CD4-positive, CD25-positive, alpha-beta regulatory T cell (primary cell): ENCODE measurements around the gene PKN1. TPM values are rescaled to one million over a fixed set of nuclear protein-coding genes. Genes with fewer than 3 reads are reported as not detected.
A peak's percentile ranks its signal among the peaks of the same experiment; 100 is the strongest.

Experiments used
- ATAC-seq, 2 donors: fragments of 150-1000 bp; cut with Tn5 transposase; one replicate each; pipeline ENCODE4 v1.10.0; 2021; ENCODE audit warnings: low read depth in 2 of 2, moderate number of reproducible peaks in 2 of 2, moderate library complexity in 1 of 2
- DNase-seq, 3 donors: peaks; one replicate each; pipeline versions ENCODE4 v3.0.0 to v3.0.0-alpha.2; 2012 to 2022; ENCODE audit warnings: mixed read lengths in 1 of 3
- H3K27ac ChIP-seq: one replicate; pipeline ENCODE4 v1.7.0; 2013; ENCODE audit warnings: mild to moderate bottlenecking, low read length; ENCODE audit not compliant: insufficient read depth, poor library complexity, severe bottlenecking
- H3K27me3 ChIP-seq: one replicate; pipeline ENCODE4 v1.7.0; 2013; ENCODE audit warnings: low read length; ENCODE audit not compliant: control insufficient read depth, insufficient read depth
- H3K36me3 ChIP-seq: one replicate; pipeline ENCODE4 v1.7.0; 2013; ENCODE audit warnings: mild to moderate bottlenecking, low read length, moderate library complexity; ENCODE audit not compliant: control insufficient read depth, insufficient read depth
- H3K4me1 ChIP-seq: 2 replicates; pipeline ENCODE4 v1.7.0; 2013; ENCODE audit warnings: mild to moderate bottlenecking, low read length; ENCODE audit not compliant: insufficient read depth, control insufficient read depth, poor library complexity, severe bottlenecking
- H3K4me3 ChIP-seq: one replicate; pipeline ENCODE4 v1.7.0; 2013; ENCODE audit warnings: low read depth, mild to moderate bottlenecking, low read length, moderate library complexity
- H3K9me3 ChIP-seq, 2 experiments: 1 replicate in 1 of 2; 2 replicates in 1 of 2; pipeline ENCODE4 v1.7.0; 2013; ENCODE audit warnings: low read length in 2 of 2, mild to moderate bottlenecking in 1 of 2, moderate library complexity in 1 of 2; ENCODE audit not compliant: control insufficient read depth in 2 of 2
- H3K27ac Mint-ChIP-seq, 3 donors: one replicate each; pipeline ENCODE4 v1.8.0; 2020 to 2022; ENCODE audit warnings: mild to moderate bottlenecking in 3 of 3, mixed read lengths in 3 of 3, moderate library complexity in 2 of 3
- H3K27me3 Mint-ChIP-seq: one replicate; pipeline ENCODE4 v1.8.0; 2022; ENCODE audit warnings: mild to moderate bottlenecking, mixed read lengths
- H3K36me3 Mint-ChIP-seq: one replicate; pipeline ENCODE4 v1.8.0; 2020; ENCODE audit warnings: mixed read lengths
- H3K4me1 Mint-ChIP-seq, 4 donors: one replicate each; pipeline ENCODE4 v1.8.0; 2020 to 2022; ENCODE audit warnings: mixed read lengths in 4 of 4, mild to moderate bottlenecking in 1 of 4
- H3K4me3 Mint-ChIP-seq, 4 donors: one replicate each; pipeline ENCODE4 v1.8.0; 2020 to 2022; ENCODE audit warnings: mild to moderate bottlenecking in 4 of 4, mixed read lengths in 4 of 4, moderate library complexity in 3 of 4
- H3K9me3 Mint-ChIP-seq, 7 donors: one replicate each; pipeline ENCODE4 v1.8.0; 2020 to 2022; ENCODE audit warnings: mixed read lengths in 7 of 7, mild to moderate bottlenecking in 3 of 7, moderate library complexity in 2 of 7
- polyA plus RNA-seq, 4 donors: library from polyadenylated mRNA; unstranded; fragments of 300-500 nt; fragmentation: Illumina TruSeq; gene quantifications; one replicate each; pipeline ENCODE4 v1.2.3, GENCODE V29; 2021
- total RNA-seq: library from RNA; stranded (reverse); gene quantifications from one replicate; pipeline ENCODE4 v1.2.3, GENCODE V29; 2022

PKN1 gene
- total and polyA plus RNA-seq, 5 donors from 2014 or later: 43.2 to 151 (median 57.7) TPM

DNA sequence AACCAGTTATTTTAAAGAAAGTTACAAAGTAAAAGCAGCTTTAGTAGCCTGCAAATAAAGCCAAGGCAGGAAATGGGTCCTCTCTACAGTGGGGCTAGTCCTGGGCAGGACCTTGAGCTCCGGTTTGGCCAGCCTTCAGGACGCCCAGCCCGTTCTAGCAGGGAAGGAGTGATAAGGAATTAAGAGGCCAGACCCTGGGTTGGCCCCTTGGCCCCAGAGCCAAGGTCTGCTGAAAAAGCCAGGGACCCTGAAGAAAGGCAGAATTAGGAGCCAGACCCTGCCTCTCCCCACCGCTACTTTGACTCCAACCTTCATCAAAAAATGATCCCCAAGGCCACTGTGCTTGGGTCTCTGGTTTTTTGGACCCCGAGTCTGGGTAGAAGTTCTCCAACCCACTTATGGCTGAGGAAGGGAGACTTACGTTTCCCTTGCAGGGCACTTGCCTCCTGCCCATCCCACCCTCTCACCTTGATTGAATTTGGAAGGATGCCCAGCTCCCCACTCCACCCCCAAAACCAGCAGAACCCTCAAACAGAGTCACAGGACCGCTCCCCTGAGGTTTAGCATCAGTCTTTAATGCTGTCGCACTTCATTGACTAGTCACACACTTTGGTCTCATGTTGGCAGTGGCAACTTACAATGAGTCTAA, 81.2 kb downstream of the PKN1 start:
- peak overlapping the region; percentile 30 for H3K27ac ChIP-seq
- Mint-ChIP-seq H3K27ac (peak overlapping the region; percentile 71 to 82 (median 81)), H3K9me3 (peaks cover 0 to 2% (median 0%) of the 10 kb centered on the region in 7 donors), H3K4me3 (peak overlapping the region; percentile 90 to 98 (median 94)), H3K4me1 (peaks cover 11 to 64% (median 35%) of the 10 kb centered on the region in 4 donors), H3K36me3 (peaks cover 26% of the 10 kb centered on the region), H3K27me3 (no peaks in the 10 kb centered on the region)
- no peak for ATAC-seq
- peaks cover 34% of the 10 kb centered on the region for H3K36me3 ChIP-seq
- no peaks in the 10 kb centered on the region for H3K27me3 ChIP-seq
- H3K9me3 ChIP-seq: no peaks in the 10 kb centered on the region
- H3K4me3 ChIP-seq: peak overlapping the region; percentile 99
- DNase-seq: no peak
- peaks cover 38% of the 10 kb centered on the region for H3K4me1 ChIP-seq

DNA sequence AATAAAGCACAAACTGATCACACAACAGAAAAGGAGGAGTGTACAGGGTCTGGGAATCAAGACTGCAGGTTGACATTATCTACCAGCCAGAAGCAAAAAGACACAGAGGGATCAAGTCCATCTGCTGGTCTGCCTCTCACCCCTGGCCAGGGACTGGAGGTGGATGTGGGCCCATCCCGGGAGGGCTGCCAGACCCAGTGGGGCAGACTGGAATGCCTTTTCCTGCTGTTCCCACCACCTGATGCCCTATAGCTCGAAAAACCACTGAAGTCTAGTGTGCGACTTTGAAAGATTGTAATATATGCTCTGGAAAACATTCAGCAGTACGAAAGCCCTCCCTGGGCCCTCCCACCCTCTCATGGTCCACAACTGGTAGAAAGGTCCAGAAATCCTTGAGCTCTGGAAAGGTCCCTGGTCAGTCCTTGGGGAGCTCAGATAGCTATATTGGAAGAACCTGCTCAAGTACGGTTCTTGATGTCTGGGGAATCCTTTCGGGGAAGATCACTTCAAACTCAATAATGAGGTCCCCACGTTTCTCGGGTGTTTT, 82.5 kb downstream of the PKN1 start:
- Histone ChIP-seq H3K9me3 (no peaks in the 10 kb centered on the region), H3K4me1 (peaks cover 51% of the 10 kb centered on the region), H3K27me3 (no peaks in the 10 kb centered on the region), H3K27ac (peak overlapping the region; percentile 29), H3K36me3 (peaks cover 34% of the 10 kb centered on the region), H3K4me3 (peak overlapping the region; percentile 99)
- DNase-seq: no peak
- Mint-ChIP-seq H3K4me3 (peak overlapping the region; percentile 90 to 98 (median 94)), H3K36me3 (peaks cover 26% of the 10 kb centered on the region), H3K27ac (peak overlapping the region; percentile 82 to 94 (median 87)), H3K4me1 (peaks cover 11 to 69% (median 45%) of the 10 kb centered on the region in 4 donors), H3K27me3 (peaks cover 4% of the 10 kb centered on the region), H3K9me3 (peaks cover 0 to 2% (median 0%) of the 10 kb centered on the region in 7 donors)
- no peak for ATAC-seq

DNA sequence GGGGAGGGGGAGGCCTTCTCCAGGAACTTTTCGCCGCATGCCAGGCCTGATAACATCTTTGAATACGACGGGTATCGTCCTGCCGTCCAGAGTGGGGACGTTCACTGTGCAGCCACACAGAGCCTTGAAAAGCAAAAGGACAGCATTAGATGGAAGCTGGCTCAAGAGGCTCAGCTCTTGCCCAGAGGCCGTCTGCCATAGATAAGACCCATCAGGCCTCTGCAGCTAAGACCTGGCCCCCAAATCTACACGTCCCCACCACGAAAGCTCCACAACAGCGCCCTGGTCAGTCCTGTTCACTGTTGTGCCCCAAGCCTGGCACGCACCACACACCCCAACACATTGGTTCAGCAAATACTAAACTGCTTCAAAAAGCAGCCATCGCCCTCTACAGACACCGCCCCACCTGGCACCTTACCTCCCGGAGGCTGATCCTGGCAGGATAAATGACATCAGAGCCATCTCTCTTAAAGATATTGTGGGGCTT, 83.0 kb downstream of the PKN1 start:
- Mint-ChIP-seq H3K27me3 (peaks cover 4% of the 10 kb centered on the region), H3K27ac (peak overlapping the region; percentile 87 to 94 (median 88)), H3K4me3 (peak overlapping the region; percentile 90 to 98 (median 94)), H3K9me3 (peaks cover 0 to 2% (median 0%) of the 10 kb centered on the region in 7 donors), H3K4me1 (peaks cover 11 to 67% (median 44%) of the 10 kb centered on the region in 4 donors), H3K36me3 (peaks cover 26% of the 10 kb centered on the region)
- Histone ChIP-seq H3K9me3 (no peaks in the 10 kb centered on the region), H3K36me3 (peaks cover 34% of the 10 kb centered on the region), H3K27me3 (no peaks in the 10 kb centered on the region), H3K27ac (no peak overlapping the region), H3K4me3 (peak overlapping the region; percentile 99), H3K4me1 (peaks cover 56% of the 10 kb centered on the region)
- DNase-seq (no peak), ATAC-seq (no peak)

DNA sequence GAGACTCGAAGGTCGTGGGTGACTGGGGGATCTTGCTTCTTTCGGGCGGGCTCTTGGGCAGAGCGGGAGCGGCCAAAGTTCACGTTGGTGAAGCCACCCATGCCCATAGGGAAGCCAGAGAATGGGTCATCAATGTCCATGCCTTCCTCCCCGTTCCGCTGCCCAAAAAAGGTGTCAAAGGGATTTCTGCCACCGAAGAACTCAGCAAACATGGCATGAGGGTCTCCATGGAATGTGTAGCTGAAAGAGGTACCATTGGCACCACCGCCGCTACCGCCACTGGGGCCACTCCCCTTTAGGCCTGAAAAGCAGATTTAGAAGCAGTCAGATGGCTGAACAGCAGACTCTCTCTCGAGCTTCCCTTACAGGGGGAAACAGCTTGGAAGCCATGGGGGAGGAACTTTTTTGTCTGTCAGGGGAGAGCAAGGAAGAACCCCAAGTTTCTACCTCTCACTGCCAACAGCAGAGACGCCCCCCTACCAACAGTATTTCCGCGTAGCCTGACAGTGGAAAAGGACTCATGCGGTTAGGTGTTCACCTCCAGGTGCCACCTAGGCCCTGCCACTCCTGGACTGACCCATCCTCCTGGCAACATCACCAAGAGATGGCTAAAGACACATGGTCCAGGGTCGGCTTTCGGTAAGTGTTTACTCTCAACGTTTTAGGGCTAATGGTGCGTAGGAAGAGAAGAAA, 83.8 kb downstream of the PKN1 start:
- H3K36me3 ChIP-seq: peaks cover 34% of the 10 kb centered on the region
- no peaks in the 10 kb centered on the region for H3K9me3 ChIP-seq
- H3K4me1 ChIP-seq: peaks cover 64% of the 10 kb centered on the region
- peaks cover 4% of the 10 kb centered on the region for H3K27me3 Mint-ChIP-seq
- H3K36me3 Mint-ChIP-seq: peaks cover 26% of the 10 kb centered on the region
- H3K27ac ChIP-seq: peak overlapping the region; percentile 94
- peaks cover 13 to 72% (median 45%) of the 10 kb centered on the region in 4 donors for H3K4me1 Mint-ChIP-seq
- peaks cover 0 to 2% (median 0%) of the 10 kb centered on the region in 7 donors for H3K9me3 Mint-ChIP-seq
- DNase-seq (peak in 1 of 3 donors; percentile 37), ATAC-seq (no peak)
- peak overlapping the region; percentile 90 to 98 (median 94) for H3K4me3 Mint-ChIP-seq
- H3K27me3 ChIP-seq: no peaks in the 10 kb centered on the region
- H3K27ac Mint-ChIP-seq: peak overlapping the region; percentile 77 to 94 (median 88)
- peak overlapping the region; percentile 99 for H3K4me3 ChIP-seq

DNA sequence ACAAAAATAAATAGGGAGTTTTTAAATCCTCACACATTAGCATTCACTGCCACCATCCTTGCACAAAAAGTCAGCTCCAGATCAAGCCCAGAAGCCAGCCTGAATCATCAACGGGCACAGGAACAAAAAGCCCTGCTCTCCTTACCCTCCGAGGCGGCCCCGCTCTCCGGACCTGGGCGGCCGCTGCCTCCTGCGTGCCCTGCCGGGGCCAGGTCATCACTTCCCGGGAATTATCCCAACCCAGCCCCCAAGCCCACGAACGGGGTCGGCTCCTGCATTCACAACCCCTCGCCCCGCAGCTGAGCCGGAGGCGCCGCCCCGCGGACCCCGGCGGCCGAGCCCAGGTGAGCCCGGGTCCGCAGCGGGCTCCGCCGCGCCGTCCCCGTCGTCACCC, 84.3 kb downstream of the PKN1 start:
- DNase-seq: no peak
- Mint-ChIP-seq H3K36me3 (peaks cover 26% of the 10 kb centered on the region), H3K27me3 (peaks cover 8% of the 10 kb centered on the region)

DNA sequence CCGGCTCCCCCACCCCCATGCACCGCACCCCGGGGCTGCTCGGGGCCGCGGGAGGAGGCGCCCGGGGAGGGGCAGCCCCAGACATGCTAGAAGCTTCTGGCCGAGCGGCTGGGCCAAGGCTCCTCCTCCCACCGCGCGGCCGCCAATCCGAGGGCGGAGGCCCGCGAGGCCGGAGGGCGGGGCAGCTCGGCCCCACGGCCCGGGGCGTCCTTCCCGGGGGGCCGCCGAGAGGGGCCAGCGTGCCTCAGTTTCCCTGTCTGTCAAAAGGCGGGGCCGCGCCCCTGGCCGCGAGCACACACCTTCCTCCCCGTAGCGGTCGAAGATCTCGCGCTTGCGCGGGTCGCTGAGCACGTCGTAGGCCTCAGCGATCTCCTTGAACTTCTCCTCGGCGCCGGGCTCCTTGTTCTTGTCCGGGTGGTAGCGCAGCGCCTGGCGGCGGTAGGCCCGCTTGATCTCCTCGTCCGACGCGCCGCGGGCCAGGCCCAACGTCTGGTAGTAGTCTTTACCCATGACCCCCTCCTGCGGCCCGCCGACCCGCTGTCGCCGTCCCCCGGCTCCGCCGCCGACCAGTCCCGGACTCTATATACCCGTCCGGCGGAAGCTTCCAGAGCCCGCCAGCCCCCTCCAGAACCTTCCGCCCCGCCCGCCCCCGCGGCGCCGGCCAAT, 84.9 kb downstream of the PKN1 start, which contains the start of gene DNAJB1:
Gene DNAJB1 (minus strand): TSS at position 558 of the 666 bp plus-strand sequence. CDS start 48 bp downstream, at position 510.
- Histone ChIP-seq H3K4me1 (peaks cover 75% of the 10 kb centered on the region), H3K9me3 (no peaks in the 10 kb centered on the region), H3K27me3 (no peaks in the 10 kb centered on the region), H3K36me3 (peaks cover 34% of the 10 kb centered on the region), H3K27ac (peak within 1 kb of the TSS; percentile 94), H3K4me3 (peak within 1 kb of the TSS; percentile 99)
- peak within 1 kb of the TSS; percentile 95 to 98 (median 97) for H3K4me3 Mint-ChIP-seq
- peaks cover 15 to 80% (median 54%) of the 10 kb centered on the region in 4 donors for H3K4me1 Mint-ChIP-seq
- peak; percentile 50 to 63 for ATAC-seq
- H3K27me3 Mint-ChIP-seq: peaks cover 12% of the 10 kb centered on the region
- peak in 2 of 3 donors; percentile 66 to 76 for DNase-seq
- peaks cover 26% of the 10 kb centered on the region for H3K36me3 Mint-ChIP-seq
- peaks cover 0 to 4% (median 0%) of the 10 kb centered on the region in 7 donors for H3K9me3 Mint-ChIP-seq
- peak within 1 kb of the TSS; percentile 98 to 100 (median 99) for H3K27ac Mint-ChIP-seq

More for the DNA sequence above, 84.3 kb downstream of the PKN1 start:
- Mint-ChIP-seq H3K4me1 (peaks cover 17 to 77% (median 49%) of the 10 kb centered on the region in 4 donors), H3K27ac (peak overlapping the region; percentile 77 to 94 (median 88)), H3K4me3 (peak overlapping the region; percentile 90 to 98 (median 94)), H3K9me3 (peaks cover 0 to 4% (median 0%) of the 10 kb centered on the region in 7 donors)
- ATAC-seq: no peak
- peak overlapping the region; percentile 99 for H3K4me3 ChIP-seq
- H3K36me3 ChIP-seq: peaks cover 34% of the 10 kb centered on the region
- no peaks in the 10 kb centered on the region for H3K27me3 ChIP-seq
- peak overlapping the region; percentile 94 for H3K27ac ChIP-seq
- no peaks in the 10 kb centered on the region for H3K9me3 ChIP-seq
- peaks cover 70% of the 10 kb centered on the region for H3K4me1 ChIP-seq
